ENCODE results near the gene SP100. TPM values are rescaled to one million over a fixed set of nuclear protein-coding genes. Genes with fewer than 3 reads are reported as not detected.

Gene SP100
- total and polyA plus RNA-seq, 11 donors, result 32.6 to 133 (median 67.5) TPM

- ATAC-seq (peak in 3 of 4 donors; percentile 50 to 69 (median 50)), DNase-seq (no peak)
- Histone ChIP-seq H3K27ac (peak overlapping the region in 6 of 12 donors; percentile 4 to 47 (median 30)), H3K4me3 (peak overlapping the region in 1 of 12 donors; percentile 7), H3K9me3 (peaks cover 0 to 9% (median 2%) of the 10 kb centered on the region in 12 donors), H3K27me3 (no peaks in the 10 kb centered on the region), H3K4me1 (peaks cover 6 to 81% (median 54%) of the 10 kb centered on the region in 12 donors), H3K36me3 (peaks cover 0 to 46% (median 7%) of the 10 kb centered on the region in 9 donors)
- intact Hi-C loops (cut with DNase I), result no loop called here
- TF ChIP-seq POLR2A (IDR thresholded peaks at IDR 0.05), result no peak
- 63 to 75% (median 70%) methylated on average over 3 of the region's 3 CpGs for WGBS, 4 donors
Observed at GRCh38 chr2:230423851-230424458, 8.0 kb downstream of the SP100 start.

- intact Hi-C loops (cut with DNase I), result no loop called here
- Histone ChIP-seq H3K9me3 (peaks cover 0 to 23% (median 10%) of the 10 kb centered on the region in 12 donors), H3K27ac (no peak overlapping the region), H3K4me3 (no peak overlapping the region), H3K27me3 (no peaks in the 10 kb centered on the region), H3K36me3 (peaks cover 0 to 53% (median 7%) of the 10 kb centered on the region in 9 donors), H3K4me1 (peaks cover 6 to 73% (median 41%) of the 10 kb centered on the region in 12 donors)
- DNase-seq (no peak), ATAC-seq (no peak)
- TF ChIP-seq POLR2A (IDR thresholded peaks at IDR 0.05) (no peak), CTCF (IDR thresholded peaks at IDR 0.05) (no peak)
- WGBS, 4 donors, result 63 to 89% (median 72%) methylated on average over 1 of the region's 1 CpG
Observed at GRCh38 chr2:230425377-230425776, 9.4 kb downstream of the SP100 start.

- Histone ChIP-seq H3K27ac (no peak overlapping the region), H3K27me3 (no peaks in the 10 kb centered on the region), H3K4me3 (no peak overlapping the region), H3K36me3 (peaks cover 0 to 41% (median 13%) of the 10 kb centered on the region in 9 donors), H3K4me1 (peaks cover 0 to 66% (median 12%) of the 10 kb centered on the region in 12 donors), H3K9me3 (peaks cover 0 to 41% (median 12%) of the 10 kb centered on the region in 12 donors)
- TF ChIP-seq CTCF (IDR thresholded peaks at IDR 0.05), result no peak
- DNase-seq (no peak), ATAC-seq (no peak)
- intact Hi-C loops (cut with DNase I), result no loop called here
Observed at GRCh38 chr2:230429513-230429912, 13.5 kb downstream of the SP100 start.

- peaks cover 0 to 55% (median under 1%) of the 10 kb centered on the region in 12 donors for H3K4me1 ChIP-seq
- peaks cover 0 to 50% (median 16%) of the 10 kb centered on the region in 12 donors for H3K9me3 ChIP-seq
- ATAC-seq (peak in 1 of 4 donors; percentile 24), DNase-seq (no peak)
- 75 to 100% (median 83%) methylated on average over 1 of the region's 1 CpG for WGBS, 4 donors
- TF ChIP-seq CTCF (IDR thresholded peaks at IDR 0.05) (no peak), POLR2A (IDR thresholded peaks at IDR 0.05) (no peak)
- H3K4me3 ChIP-seq, result no peak overlapping the region
- H3K27me3 ChIP-seq, result no peaks in the 10 kb centered on the region
- intact Hi-C loops (cut with DNase I), result no loop called here
- H3K27ac ChIP-seq, result peak overlapping the region in 1 of 12 donors; percentile 44
- H3K36me3 ChIP-seq, result peaks cover 0 to 44% (median 14%) of the 10 kb centered on the region in 9 donors
Observed at GRCh38 chr2:230430957-230431910, 15.2 kb downstream of the SP100 start.
